ENCODE data around the gene L1CAM.

DNA sequence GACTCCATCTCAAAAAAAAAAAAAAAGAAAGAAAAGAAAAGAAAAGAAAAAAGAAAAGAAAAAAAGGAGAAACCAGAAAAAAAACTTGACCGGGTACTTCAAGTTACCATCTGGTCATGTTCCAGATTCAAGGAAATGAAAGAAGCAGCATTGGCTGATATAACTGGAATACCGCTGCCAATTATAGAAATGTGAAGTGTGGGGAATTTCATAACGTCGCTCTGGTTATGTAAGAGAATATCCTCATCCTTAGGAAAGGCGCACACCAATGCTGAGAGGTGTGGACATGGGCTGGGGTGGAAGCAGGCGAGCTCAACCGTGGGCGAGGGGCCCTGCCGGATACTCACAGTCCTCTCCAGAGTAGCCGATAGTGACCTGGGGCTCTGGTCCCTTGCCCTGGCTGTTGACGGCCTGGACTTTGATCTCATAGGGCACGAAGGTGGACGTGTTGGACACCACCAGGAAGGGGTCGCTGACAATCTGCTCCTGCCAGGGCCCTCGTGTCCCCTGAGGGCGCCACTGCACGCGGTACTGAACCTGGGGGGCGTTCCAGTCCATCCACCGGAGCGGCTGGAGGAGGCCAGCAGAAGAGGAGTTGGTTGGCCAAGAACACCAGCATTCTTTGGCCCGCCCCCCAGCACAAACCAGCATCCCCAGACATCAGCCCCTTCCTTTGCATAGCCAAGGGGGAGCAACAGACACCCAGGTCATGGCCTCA lies 19.5 kb downstream of the L1CAM start:
- TF ChIP-seq, protein P1, sequence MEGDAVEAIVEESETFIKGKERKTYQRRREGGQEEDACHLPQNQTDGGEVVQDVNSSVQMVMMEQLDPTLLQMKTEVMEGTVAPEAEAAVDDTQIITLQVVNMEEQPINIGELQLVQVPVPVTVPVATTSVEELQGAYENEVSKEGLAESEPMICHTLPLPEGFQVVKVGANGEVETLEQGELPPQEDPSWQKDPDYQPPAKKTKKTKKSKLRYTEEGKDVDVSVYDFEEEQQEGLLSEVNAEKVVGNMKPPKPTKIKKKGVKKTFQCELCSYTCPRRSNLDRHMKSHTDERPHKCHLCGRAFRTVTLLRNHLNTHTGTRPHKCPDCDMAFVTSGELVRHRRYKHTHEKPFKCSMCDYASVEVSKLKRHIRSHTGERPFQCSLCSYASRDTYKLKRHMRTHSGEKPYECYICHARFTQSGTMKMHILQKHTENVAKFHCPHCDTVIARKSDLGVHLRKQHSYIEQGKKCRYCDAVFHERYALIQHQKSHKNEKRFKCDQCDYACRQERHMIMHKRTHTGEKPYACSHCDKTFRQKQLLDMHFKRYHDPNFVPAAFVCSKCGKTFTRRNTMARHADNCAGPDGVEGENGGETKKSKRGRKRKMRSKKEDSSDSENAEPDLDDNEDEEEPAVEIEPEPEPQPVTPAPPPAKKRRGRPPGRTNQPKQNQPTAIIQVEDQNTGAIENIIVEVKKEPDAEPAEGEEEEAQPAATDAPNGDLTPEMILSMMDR (IDR thresholded peaks at IDR 0.05; ENCODE audit: insufficient read depth, low read length, poor library complexity, severe bottlenecking) = no peak
- TF ChIP-seq EZH2phosphoT487 (conservative IDR thresholded peaks at IDR 0.05; ENCODE audit: low read length) = no peak
